H7 (cell line): ENCODE results near the gene AGBL4. TPM values are rescaled to one million over a fixed set of nuclear protein-coding genes. Genes with fewer than 3 reads are reported as not detected.

ENCODE experiments used
- DNase-seq: peaks from one replicate; pipeline ENCODE4 v3.0.0; 2012
- H3K27me3 ChIP-seq: 2 replicates; pipeline ENCODE4 v1.6.0; 2011; ENCODE audit warnings: mild to moderate bottlenecking, low read length; ENCODE audit not compliant: control insufficient read depth, insufficient read depth
- H3K36me3 ChIP-seq: replicated peaks from 2 replicates; pipeline ENCODE4 v1.5.1; 2011; ENCODE audit warnings: low read length; ENCODE audit not compliant: control insufficient read depth, insufficient read depth
- H3K4me3 ChIP-seq: 2 replicates; pipeline ENCODE4 v1.5.1; 2011; ENCODE audit warnings: low read depth, mild to moderate bottlenecking, control low read depth, low read length, moderate library complexity; ENCODE audit not compliant: insufficient read depth
- total RNA-seq: library from RNA; depleted of rRNA; stranded (reverse); fragments of >200 nt; shearing (Covaris generic); gene quantifications from 2 replicates; pipeline ENCODE4 v1.2.3, GENCODE V29; 2014

The AGBL4 gene
- total RNA-seq, 1 experiment from 2014 or later, result 0.87 TPM

GRCh38 chr1:49187056-49187455, 836.7 kb downstream of the AGBL4 start:
- no peak overlapping the region for H3K4me3 ChIP-seq
- no peaks in the 10 kb centered on the region for H3K36me3 ChIP-seq
- no peak for DNase-seq
- no peaks in the 10 kb centered on the region for H3K27me3 ChIP-seq

- DNase-seq, result no peak
- H3K27me3 ChIP-seq, result no peaks in the 10 kb centered on the region
- H3K36me3 ChIP-seq, result no peaks in the 10 kb centered on the region
- H3K4me3 ChIP-seq, result no peak overlapping the region
Observed at GRCh38 chr1:49185450-49185980, 838.2 kb downstream of the AGBL4 start.

- Histone ChIP-seq H3K36me3 (no peaks in the 10 kb centered on the region), H3K27me3 (no peaks in the 10 kb centered on the region), H3K4me3 (no peak overlapping the region)
- no peak for DNase-seq
Observed at GRCh38 chr1:49183489-49183888, 840.3 kb downstream of the AGBL4 start.

GRCh38 chr1:49181033-49181432, 842.7 kb downstream of the AGBL4 start:
- Histone ChIP-seq H3K27me3 (no peaks in the 10 kb centered on the region), H3K4me3 (no peak overlapping the region), H3K36me3 (no peaks in the 10 kb centered on the region)
- DNase-seq, result no peak

- H3K36me3 ChIP-seq, result no peaks in the 10 kb centered on the region
- DNase-seq, result no peak
- H3K27me3 ChIP-seq, result no peaks in the 10 kb centered on the region
- no peak overlapping the region for H3K4me3 ChIP-seq
Observed at GRCh38 chr1:49171941-49172593, 851.7 kb downstream of the AGBL4 start.

- no peak overlapping the region for H3K4me3 ChIP-seq
- no peaks in the 10 kb centered on the region for H3K36me3 ChIP-seq
- no peak for DNase-seq
- no peaks in the 10 kb centered on the region for H3K27me3 ChIP-seq
Observed at GRCh38 chr1:49166031-49166430, 857.7 kb downstream of the AGBL4 start.

- H3K27me3 ChIP-seq, result no peaks in the 10 kb centered on the region
- H3K36me3 ChIP-seq, result no peaks in the 10 kb centered on the region
- DNase-seq, result no peak
- no peak overlapping the region for H3K4me3 ChIP-seq
Observed at GRCh38 chr1:49163031-49163430, 860.7 kb downstream of the AGBL4 start.

GRCh38 chr1:49160677-49161076, 863.1 kb downstream of the AGBL4 start:
- Histone ChIP-seq H3K27me3 (no peaks in the 10 kb centered on the region), H3K4me3 (no peak overlapping the region), H3K36me3 (no peaks in the 10 kb centered on the region)
- no peak for DNase-seq

- Histone ChIP-seq H3K36me3 (no peaks in the 10 kb centered on the region), H3K4me3 (no peak overlapping the region), H3K27me3 (no peaks in the 10 kb centered on the region)
- no peak for DNase-seq
Observed at GRCh38 chr1:49136738-49137251, 887.0 kb downstream of the AGBL4 start.

- no peaks in the 10 kb centered on the region for H3K36me3 ChIP-seq
- no peak overlapping the region for H3K4me3 ChIP-seq
- DNase-seq, result no peak
- no peaks in the 10 kb centered on the region for H3K27me3 ChIP-seq
Observed at GRCh38 chr1:49125746-49126145, 898.0 kb downstream of the AGBL4 start.

- H3K27me3 ChIP-seq, result no peaks in the 10 kb centered on the region
- DNase-seq, result no peak
- H3K36me3 ChIP-seq, result no peaks in the 10 kb centered on the region
Observed at GRCh38 chr1:49111931-49112330, 911.8 kb downstream of the AGBL4 start.

GRCh38 chr1:49106445-49106844, 917.3 kb downstream of the AGBL4 start:
- DNase-seq, result no peak
- Histone ChIP-seq H3K27me3 (no peaks in the 10 kb centered on the region), H3K4me3 (no peak overlapping the region), H3K36me3 (no peaks in the 10 kb centered on the region)

More at GRCh38 chr1:49111931-49112330, 911.8 kb downstream of the AGBL4 start:
- H3K4me3 ChIP-seq, result no peak overlapping the region

GRCh38 chr1:49104575-49104974, 919.2 kb downstream of the AGBL4 start:
- no peak for DNase-seq
- H3K36me3 ChIP-seq, result no peaks in the 10 kb centered on the region
- no peaks in the 10 kb centered on the region for H3K27me3 ChIP-seq
- no peak overlapping the region for H3K4me3 ChIP-seq

- Histone ChIP-seq H3K36me3 (no peaks in the 10 kb centered on the region), H3K27me3 (no peaks in the 10 kb centered on the region), H3K4me3 (no peak overlapping the region)
- no peak for DNase-seq
Observed at GRCh38 chr1:49102752-49103151, 921.0 kb downstream of the AGBL4 start.

GRCh38 chr1:49098866-49099265, 924.9 kb downstream of the AGBL4 start:
- no peak overlapping the region for H3K4me3 ChIP-seq

More at GRCh38 chr1:49098866-49099265, 924.9 kb downstream of the AGBL4 start:
- no peaks in the 10 kb centered on the region for H3K27me3 ChIP-seq
- H3K36me3 ChIP-seq, result no peaks in the 10 kb centered on the region
- no peak for DNase-seq
